HG03565 (cell line): Measurements from ENCODE around the gene EEIG1.
A peak's percentile ranks its signal among the peaks of the same experiment; 100 is the strongest.

Experiments used
- ATAC-seq: cut with Tn5 transposase; IDR thresholded peaks from one replicate; pipeline ENCODE4 v1.9.1; 2021; ENCODE audit warnings: mild to moderate bottlenecking, moderate library complexity; ENCODE audit not compliant: unreplicated experiment

The EEIG1 gene

GRCh38 chr9:127961155-127961490, 19.7 kb downstream of the EEIG1 start:
- ATAC-seq: no peak

GRCh38 chr9:127960410-127961154, 20.2 kb downstream of the EEIG1 start:
- ATAC-seq: no peak

- ATAC-seq: no peak
These were observed 20.9 kb downstream of the EEIG1 start for GRCh38 chr9:127959841-127960409.

- ATAC-seq: no peak
These were observed 21.4 kb downstream of the EEIG1 start for GRCh38 chr9:127959398-127959797.

- no peak for ATAC-seq
These were observed 22.1 kb downstream of the EEIG1 start for GRCh38 chr9:127958728-127959127.

GRCh38 chr9:127955294-127956015, 25.3 kb downstream of the EEIG1 start:
- no peak for ATAC-seq

- ATAC-seq: no peak
These were observed 25.9 kb downstream of the EEIG1 start for GRCh38 chr9:127954831-127955293.

GRCh38 chr9:127953768-127954505, 26.9 kb downstream of the EEIG1 start:
- ATAC-seq: no peak

GRCh38 chr9:127953154-127953553, 27.6 kb downstream of the EEIG1 start:
- no peak for ATAC-seq

- ATAC-seq: no peak
These were observed 30.1 kb downstream of the EEIG1 start for GRCh38 chr9:127950513-127951289.

- no peak for ATAC-seq
These were observed 30.8 kb downstream of the EEIG1 start for GRCh38 chr9:127949827-127950512.

GRCh38 chr9:127947841-127948710, 32.7 kb downstream of the EEIG1 start:
- no peak for ATAC-seq

- ATAC-seq: no peak
These were observed 34.1 kb downstream of the EEIG1 start for GRCh38 chr9:127946728-127947127.

GRCh38 chr9:127945942-127946341, 34.8 kb downstream of the EEIG1 start:
- ATAC-seq: no peak

GRCh38 chr9:127945338-127945737, 35.5 kb downstream of the EEIG1 start:
- no peak for ATAC-seq

GRCh38 chr9:127944586-127945218, 36.1 kb downstream of the EEIG1 start:
- no peak for ATAC-seq

GRCh38 chr9:127943731-127944144, 37.1 kb downstream of the EEIG1 start:
- ATAC-seq: peak; percentile 59

- no peak for ATAC-seq
These were observed 37.7 kb downstream of the EEIG1 start for GRCh38 chr9:127943011-127943662.
